Lower leg skin (tissue), 3 donors: ENCODE measurements around the gene SLC26A9.

Source experiments
- POLR2A ChIP-seq, 2 donors: fragments of 450-650 bp; IDR thresholded peaks; one replicate each; pipeline ENCODE4 v1.6.1; 2016 to 2017; ENCODE audit warnings: antibody characterized with exemption in 2 of 2, mild to moderate bottlenecking in 1 of 2, moderate library complexity in 1 of 2
- TF ChIP-seq, protein P1 (sequence below), 3 donors: fragments of 450-650 bp; IDR thresholded peaks; one replicate each; pipeline ENCODE4 v1.5.1; 2016; ENCODE audit warnings: antibody characterized with exemption in 3 of 3, mild to moderate bottlenecking in 3 of 3, moderate library complexity in 2 of 3

DNA sequence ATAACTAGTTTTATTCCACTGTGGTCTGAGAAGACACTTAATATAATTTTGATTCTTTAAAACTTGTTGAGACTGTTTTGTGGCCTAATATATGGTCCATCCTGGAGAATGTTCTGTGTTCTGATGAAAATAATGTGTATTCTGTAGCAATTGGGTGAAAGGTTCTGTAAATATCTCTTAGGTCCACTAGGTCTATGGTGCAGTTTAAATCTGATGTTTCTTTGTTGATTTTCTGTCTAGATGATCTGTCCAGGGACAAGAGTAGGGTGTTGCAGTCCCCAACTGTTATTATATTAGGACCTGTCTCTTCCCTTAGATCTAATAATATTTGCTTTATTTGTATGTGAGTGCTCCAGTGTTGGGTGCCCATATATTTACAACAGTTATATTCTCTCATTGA lies 59.5 kb downstream of the SLC26A9 start:
- TF ChIP-seq, protein P1, sequence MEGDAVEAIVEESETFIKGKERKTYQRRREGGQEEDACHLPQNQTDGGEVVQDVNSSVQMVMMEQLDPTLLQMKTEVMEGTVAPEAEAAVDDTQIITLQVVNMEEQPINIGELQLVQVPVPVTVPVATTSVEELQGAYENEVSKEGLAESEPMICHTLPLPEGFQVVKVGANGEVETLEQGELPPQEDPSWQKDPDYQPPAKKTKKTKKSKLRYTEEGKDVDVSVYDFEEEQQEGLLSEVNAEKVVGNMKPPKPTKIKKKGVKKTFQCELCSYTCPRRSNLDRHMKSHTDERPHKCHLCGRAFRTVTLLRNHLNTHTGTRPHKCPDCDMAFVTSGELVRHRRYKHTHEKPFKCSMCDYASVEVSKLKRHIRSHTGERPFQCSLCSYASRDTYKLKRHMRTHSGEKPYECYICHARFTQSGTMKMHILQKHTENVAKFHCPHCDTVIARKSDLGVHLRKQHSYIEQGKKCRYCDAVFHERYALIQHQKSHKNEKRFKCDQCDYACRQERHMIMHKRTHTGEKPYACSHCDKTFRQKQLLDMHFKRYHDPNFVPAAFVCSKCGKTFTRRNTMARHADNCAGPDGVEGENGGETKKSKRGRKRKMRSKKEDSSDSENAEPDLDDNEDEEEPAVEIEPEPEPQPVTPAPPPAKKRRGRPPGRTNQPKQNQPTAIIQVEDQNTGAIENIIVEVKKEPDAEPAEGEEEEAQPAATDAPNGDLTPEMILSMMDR (IDR thresholded peaks at IDR 0.05): no peak
- TF ChIP-seq POLR2A (IDR thresholded peaks at IDR 0.05): no peak
